CD4-positive, alpha-beta T cell treated with Interleukin-1 beta for 1 hour (primary cell): ENCODE measurements around the gene OXT.
"Not testable (repeated sequence)": the region's sequence is repeated elsewhere in the genome, so short reads cannot be mapped to it uniquely, and the experiment has no call there.

ENCODE experiments used
- DNase-seq, 2 donors: peaks; one replicate each; pipeline ENCODE4 v3.0.0-alpha.2; 2020 to 2022

Gene OXT

GRCh38 chr20:3051385-3052019 lies 19.9 kb upstream of the OXT start:
- DNase-seq = no peak

- DNase-seq = no peak
Observed at GRCh38 chr20:3059489-3059888, 11.9 kb upstream of the OXT start.

- not testable (repeated sequence) for DNase-seq
Observed at GRCh38 chr20:3064119-3064518, 7.3 kb upstream of the OXT start.

DNA sequence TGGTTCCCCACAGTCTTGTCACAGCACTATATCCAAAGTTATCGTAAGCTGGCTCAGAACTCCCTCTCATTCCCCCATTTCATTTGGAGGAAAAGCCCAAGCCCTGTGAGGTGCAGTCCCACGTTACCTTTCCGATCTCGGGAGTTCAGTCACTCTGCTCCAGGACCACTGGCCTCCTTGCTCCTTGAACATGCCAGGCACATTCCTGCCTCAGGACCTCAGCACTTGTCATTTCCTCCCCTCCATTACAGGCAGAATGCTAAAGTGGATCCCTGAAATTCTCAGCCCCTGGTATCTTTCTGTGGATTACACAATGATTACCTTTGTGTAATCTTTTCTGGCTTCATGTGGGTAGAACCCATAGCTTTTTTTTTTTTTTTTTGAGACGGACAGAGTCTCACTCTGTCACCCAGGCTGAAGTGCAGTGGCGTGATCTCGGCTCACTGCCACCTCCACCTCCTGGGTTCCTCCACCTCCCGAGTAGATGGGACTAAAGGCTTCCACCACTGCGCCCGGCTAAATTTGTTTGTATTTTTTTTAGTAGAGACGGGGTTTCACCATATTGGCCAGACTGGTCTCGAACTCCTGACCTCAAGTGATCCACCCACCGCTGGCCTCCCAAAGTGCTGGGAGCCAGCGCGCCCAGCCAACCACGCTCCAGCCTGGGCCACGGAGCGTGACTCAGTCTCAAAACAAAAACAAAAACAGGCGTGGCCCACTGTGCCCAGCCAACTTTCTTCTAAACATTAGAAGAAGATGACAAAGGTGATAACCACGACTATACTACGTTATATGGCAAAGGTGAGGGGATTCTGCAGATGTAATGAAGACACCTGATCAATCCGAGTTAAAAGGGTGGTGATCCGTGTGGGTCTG lies 4.0 kb upstream of the OXT start:
- DNase-seq = no peak

GRCh38 chr20:3068075-3068474 lies 3.3 kb upstream of the OXT start:
- no peak for DNase-seq

- DNase-seq = peak; percentile 37 to 54
Observed at GRCh38 chr20:3068986-3069900, 2.2 kb upstream of the OXT start.

GRCh38 chr20:3070725-3071124 lies 695 bp upstream of the OXT start:
- DNase-seq = no peak

DNA sequence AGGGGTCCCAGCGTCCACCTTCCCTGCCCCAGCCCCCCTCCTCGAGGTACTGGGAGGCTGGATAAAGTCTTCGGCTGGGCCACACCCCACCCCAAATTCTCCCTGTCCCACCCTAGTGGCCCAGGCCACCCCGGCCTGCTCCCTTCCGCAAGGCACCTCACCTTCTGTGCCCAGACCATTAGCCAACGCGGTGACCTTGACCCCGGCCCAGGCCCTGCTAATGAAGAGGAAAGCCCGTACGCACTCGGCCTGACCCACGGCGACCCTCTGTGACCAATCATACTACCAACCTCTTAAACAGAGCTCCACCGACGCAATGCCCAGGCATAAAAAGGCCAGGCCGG lies 182 bp upstream of the OXT start:
- DNase-seq = no peak

DNA sequence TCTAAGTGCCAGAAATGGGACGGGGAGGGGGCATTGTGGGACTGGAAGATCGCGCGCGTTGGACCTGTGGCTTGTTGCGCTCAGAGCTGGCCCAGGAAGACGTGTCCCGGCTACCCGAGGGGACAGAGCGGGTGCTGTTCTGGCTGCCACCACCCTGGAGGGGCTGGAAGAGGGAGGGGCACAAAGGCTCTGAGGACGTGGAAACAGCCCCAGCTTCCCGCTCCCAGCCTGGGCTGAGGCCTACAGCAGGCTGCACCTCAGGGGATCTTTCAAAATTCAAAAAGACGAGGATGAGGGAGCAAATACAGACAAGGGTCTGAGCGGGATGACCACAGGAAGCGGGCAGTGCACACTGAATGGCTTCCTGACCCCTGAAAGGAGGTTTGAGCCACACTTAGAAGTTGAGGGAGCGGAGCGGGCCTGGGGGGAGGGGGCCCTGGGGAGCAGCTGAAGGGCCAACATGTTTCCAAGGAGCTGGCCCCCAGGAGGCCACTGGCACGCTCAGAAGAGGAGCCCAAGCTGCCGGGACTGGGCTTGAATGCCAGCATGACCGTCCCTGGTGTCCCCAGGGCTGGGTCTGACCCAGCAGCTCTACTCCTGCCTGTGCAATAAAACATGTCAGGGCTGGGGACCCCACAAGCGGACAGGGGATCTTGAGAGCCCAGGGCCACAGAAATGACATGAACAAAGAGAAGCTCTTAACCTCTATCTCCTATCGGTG lies 1.3 kb downstream of the OXT start:
- DNase-seq = no peak

DNA sequence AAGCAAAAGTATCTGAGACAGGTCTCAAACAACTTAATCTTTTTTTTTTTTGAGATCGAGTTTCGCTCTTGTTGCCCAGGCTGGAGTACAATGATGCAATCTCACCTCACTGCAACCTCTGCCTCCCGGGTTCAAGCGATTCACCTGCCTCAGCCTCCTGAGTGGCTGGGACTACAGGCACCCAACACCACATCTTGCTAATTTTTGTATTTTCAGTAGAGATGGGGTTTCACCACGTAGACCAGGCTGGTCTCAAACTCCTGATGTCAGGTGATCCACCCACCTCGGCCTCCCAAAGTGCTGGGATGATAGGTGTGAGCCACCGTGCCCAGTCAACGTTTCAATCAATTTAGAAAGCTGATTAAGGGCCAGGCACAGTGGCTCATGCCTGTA lies 1.8 kb downstream of the OXT start:
- not testable (repeated sequence) for DNase-seq

- DNase-seq = no peak
Observed at GRCh38 chr20:3074812-3075211, 3.4 kb downstream of the OXT start.

DNA sequence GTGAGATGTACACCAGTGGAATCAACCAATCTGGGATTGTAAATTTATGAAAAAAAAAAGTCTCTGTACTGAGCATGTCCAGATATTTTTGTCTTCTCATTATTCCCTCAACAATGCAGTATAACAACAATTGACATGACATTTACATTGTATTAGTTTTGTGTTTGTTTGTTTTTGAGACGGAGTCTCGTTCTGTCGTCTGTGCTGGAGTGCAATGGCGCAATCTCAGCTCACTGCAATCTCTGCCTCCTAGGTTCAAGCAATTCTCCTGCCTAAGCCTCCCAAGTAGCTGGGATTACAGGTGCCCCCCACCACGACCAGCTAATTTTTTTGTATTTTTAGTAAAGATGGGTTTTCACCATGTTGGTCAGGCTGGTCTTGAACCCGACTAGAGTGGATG lies 3.9 kb downstream of the OXT start:
- DNase-seq = not testable (repeated sequence)

DNA sequence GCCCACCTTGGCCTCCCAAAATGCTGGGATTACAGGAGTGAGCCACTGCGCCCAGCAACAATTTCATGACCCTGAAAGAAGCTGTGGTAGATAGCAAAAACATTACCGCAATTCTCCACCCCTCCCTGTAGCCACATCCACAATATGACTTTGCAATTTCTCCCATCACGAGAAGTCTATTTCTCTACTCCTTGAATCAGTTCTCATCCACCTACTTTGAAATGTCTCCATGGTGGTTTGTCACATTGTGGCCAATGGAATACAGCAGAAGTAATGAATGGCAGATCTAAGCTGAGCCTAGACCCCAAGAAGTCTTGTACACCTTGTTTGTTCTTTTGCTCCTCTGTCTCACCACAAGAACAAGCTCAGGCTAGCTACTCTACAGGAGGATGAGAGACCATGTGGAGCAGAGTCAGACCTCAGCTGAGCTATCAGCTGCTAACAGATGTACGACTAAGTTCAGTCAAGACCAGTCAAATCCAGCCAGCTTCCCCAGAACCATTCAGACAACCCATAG lies 6.3 kb downstream of the OXT start:
- no peak for DNase-seq

DNA sequence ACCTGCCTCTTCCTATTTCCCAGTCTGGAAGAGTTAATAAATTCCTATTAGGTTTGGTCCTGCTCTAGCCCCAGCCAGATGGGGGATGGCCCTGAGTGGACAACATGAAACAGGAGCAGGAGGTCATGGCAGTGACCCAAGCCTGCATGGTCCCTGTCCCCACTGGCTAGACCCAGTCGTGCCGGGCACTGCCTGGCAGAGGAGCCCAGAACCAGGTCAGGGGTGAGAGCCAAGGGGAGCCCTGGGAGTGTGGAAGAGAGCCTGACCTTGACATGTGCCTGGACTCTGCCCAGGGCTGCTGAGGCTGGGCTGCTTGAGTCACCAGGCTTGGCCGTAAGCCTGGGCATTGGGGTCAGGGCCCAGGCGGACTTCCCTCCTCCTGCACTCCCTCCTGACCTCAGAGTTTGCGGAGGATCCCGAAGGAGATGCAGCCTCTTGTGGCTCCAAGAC lies 9.5 kb downstream of the OXT start:
- DNase-seq = no peak

DNA sequence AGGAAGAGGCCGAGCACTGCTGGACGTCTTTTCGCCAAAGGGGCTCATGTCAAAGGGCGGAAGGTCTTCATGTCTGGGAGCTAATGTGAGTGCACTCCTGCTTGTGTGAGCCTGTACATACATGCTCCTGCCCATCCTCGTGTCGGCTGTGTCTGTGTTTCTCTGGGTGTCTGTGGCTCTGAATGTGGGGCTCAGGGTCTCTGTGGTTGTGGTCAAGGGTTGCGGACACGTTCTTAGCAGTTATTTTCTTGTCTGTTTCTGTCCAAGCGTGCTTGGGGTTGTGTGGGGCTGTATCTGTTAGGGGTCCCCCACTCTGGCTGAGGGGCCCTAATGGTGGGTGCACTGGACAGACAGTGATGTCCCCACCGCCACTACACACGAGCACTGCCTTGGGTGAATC lies 10.2 kb downstream of the OXT start:
- no peak for DNase-seq

DNA sequence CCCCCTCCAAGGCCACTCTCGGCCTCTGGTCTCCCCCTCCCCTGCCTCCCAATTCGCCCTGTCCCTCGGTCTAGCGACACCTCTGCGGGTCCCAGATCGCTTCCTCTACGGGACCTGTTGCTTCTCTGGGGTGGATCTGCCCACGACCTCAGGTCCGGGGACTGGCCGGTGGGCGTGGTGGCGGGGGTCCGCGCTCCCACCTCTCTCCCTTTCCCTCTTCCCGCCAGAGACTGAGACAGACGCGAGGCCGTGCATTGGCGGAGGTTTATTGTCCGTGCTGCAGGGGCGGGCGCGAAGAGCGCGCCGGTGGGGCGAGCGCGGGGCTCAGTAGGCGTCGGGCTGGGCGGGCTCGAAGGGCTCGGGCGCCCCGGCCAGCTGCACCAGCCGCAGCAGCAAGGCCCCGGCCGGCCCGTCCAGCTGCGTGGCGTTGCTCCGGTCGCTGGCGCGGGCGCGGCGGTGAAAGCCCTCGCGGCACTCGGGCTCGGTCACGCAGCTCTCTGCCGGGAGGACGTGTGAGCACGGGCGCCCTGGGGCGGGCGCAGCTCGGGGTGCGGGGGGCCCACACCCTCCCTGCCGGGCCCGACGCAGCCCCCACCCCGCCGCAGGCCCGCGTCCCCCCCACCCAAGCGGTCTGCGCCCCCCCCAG lies 11.0 kb downstream of the OXT start:
- no peak for DNase-seq

- DNase-seq = no peak
Observed at GRCh38 chr20:3082955-3083952, 11.8 kb downstream of the OXT start.

DNA sequence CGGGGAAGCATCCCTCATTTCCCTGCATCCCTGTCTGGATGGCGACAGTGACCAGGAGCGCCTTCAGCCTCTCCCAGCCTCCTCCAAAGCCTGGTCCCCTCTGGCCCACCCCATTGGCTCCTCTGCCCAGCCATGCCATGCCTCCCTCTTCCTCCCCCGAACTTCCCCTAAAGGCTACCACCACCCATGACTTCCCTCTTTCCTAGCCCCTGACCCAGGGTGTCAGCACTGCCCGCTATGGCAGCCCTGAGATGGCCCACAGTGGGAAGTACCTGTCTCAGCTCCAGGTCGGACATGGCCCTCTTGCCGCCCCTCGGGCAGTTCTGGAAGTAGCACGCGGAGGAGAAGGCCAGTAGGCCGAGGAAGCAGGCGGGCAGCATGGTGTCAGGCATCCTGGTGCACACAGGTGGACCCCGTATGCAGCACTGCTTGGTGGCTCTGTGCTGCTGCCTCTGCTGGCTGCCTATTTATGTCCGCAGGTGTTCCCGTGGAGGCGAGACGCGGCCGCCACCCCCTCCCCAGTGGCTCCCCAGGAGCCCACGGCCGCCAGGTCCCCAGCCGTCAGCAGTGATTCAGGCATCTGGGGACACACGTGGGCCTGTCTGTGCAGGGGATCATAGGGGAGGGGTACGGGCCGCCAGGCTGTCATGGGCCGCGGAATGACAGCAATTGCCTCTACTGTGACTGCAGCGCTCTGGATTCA lies 13.0 kb downstream of the OXT start, which contains the start of gene AVP:
TSS of gene AVP (minus strand) at position 442 of the 703 bp plus-strand sequence. CDS start at position 392, 50 bp downstream.
- DNase-seq = no peak

GRCh38 chr20:3084986-3085360 lies 13.6 kb downstream of the OXT start:
- DNase-seq = no peak

DNA sequence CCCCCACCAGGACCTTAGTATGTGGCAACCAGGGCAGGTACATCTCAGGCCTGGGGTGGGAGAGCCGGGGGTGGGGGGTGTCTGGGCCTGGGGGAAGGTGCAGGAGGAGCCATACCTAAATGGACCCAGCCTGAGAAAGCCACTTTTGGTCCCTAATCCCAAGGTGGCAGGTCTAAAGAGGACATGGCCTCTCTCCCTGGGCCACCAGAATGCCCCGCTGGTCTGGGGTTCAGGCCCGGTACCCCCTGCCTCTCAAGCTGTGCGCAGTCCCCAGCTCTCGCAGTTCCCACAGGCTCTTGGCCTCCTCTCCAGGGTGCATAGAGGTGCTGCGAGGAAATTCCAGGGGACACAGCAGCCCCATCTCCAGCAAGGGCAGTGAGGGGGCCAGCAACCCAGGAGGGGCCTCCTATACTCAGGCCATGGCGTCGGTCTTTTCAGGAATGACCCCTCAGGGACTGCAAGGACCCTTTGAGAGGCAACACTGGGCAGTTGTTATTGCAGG lies 14.2 kb downstream of the OXT start:
- no peak for DNase-seq
